ENCODE results near the gene HAGHL.

- TF ChIP-seq CTCF (IDR thresholded peaks at IDR 0.05; ENCODE audit: borderline replicate concordance, extremely low read depth, low read length, poor library complexity, severe bottlenecking) = no peak
- no peak for TF ChIP-seq EZH2 (IDR thresholded peaks at IDR 0.05; ENCODE audit: borderline replicate concordance, low read depth, low read length, severe bottlenecking)
Measured at GRCh38 chr16:686459-687260, 40.2 kb upstream of the HAGHL start.
